Measurements from ENCODE around the gene SV2B. TPM values are rescaled to one million over a fixed set of nuclear protein-coding genes. Genes with fewer than 3 reads are reported as not detected.

SV2B gene
- total RNA-seq, 1 experiment from 2014 or later, result not detected

- Histone ChIP-seq H2AFZ (ENCODE audit: low read depth, low read length, poor library complexity, severe bottlenecking) (no peak overlapping the region), H3K27ac (ENCODE audit: low read depth, low read length) (no peak overlapping the region), H3K9me3 (ENCODE audit: control insufficient read depth in 1 of 2, insufficient read depth in 1 of 2, low read depth in 1 of 2, low read length in 2 of 2) (no peaks in the 10 kb centered on the region), H3K36me3 (ENCODE audit: control insufficient read depth in 1 of 2, insufficient read depth in 2 of 2, low read length in 2 of 2) (no peaks in the 10 kb centered on the region), H3K4me2 (ENCODE audit: low read length) (no peak overlapping the region), H3K27me3 (ENCODE audit: insufficient read depth, low read length) (peaks cover 23% of the 10 kb centered on the region), H3K9ac (ENCODE audit: low read length) (no peak overlapping the region), H3K4me3 (replicated peaks in 1 of 2; ENCODE audit: low read depth in 1 of 2, low read length in 2 of 2) (no peak overlapping the region), H3K4me1 (ENCODE audit: control insufficient read depth in 1 of 2, insufficient read depth in 2 of 2, low read length in 2 of 2) (no peaks in the 10 kb centered on the region), H4K20me1 (ENCODE audit: insufficient read depth) (no peaks in the 10 kb centered on the region), H3K9me2 (ENCODE audit: insufficient read depth) (no peaks in the 10 kb centered on the region), H3K79me2 (ENCODE audit: insufficient read depth, low read length) (no peaks in the 10 kb centered on the region)
- POLR2A ChIA-PET, result no interaction called here
- intact Hi-C loops (cut with micrococcal nuclease), result no loop called here
- no TSS peak for BruUV-seq (replicated peaks)
- DNase-seq (ENCODE audit: low read depth, low spot score) (no peak), ATAC-seq (no peak)
- no peak for TF ChIP-seq SRF (IDR thresholded peaks at IDR 0.05; ENCODE audit: low read depth)
- TF ChIP-seq EZH2phosphoT487 (IDR thresholded peaks at IDR 0.05; ENCODE audit: borderline replicate concordance), result no peak
- no peak for TF ChIP-seq POLR2AphosphoS5 (IDR thresholded peaks at IDR 0.05; ENCODE audit: low read depth, low read length)
- no peak for TF ChIP-seq ZFX (IDR thresholded peaks at IDR 0.05)
- TF ChIP-seq FOSL1 (IDR thresholded peaks at IDR 0.05; ENCODE audit: low read depth), result no peak
- no peak for TF ChIP-seq ZBTB33 (IDR thresholded peaks at IDR 0.05; ENCODE audit: extremely low read depth, insufficient replicate concordance, low read length)
- TF ChIP-seq, protein P1, sequence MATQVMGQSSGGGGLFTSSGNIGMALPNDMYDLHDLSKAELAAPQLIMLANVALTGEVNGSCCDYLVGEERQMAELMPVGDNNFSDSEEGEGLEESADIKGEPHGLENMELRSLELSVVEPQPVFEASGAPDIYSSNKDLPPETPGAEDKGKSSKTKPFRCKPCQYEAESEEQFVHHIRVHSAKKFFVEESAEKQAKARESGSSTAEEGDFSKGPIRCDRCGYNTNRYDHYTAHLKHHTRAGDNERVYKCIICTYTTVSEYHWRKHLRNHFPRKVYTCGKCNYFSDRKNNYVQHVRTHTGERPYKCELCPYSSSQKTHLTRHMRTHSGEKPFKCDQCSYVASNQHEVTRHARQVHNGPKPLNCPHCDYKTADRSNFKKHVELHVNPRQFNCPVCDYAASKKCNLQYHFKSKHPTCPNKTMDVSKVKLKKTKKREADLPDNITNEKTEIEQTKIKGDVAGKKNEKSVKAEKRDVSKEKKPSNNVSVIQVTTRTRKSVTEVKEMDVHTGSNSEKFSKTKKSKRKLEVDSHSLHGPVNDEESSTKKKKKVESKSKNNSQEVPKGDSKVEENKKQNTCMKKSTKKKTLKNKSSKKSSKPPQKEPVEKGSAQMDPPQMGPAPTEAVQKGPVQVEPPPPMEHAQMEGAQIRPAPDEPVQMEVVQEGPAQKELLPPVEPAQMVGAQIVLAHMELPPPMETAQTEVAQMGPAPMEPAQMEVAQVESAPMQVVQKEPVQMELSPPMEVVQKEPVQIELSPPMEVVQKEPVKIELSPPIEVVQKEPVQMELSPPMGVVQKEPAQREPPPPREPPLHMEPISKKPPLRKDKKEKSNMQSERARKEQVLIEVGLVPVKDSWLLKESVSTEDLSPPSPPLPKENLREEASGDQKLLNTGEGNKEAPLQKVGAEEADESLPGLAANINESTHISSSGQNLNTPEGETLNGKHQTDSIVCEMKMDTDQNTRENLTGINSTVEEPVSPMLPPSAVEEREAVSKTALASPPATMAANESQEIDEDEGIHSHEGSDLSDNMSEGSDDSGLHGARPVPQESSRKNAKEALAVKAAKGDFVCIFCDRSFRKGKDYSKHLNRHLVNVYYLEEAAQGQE (IDR thresholded peaks at IDR 0.05; ENCODE audit: low read depth), result no peak
- no peak for TF ChIP-seq CTCF (IDR thresholded peaks at IDR 0.05 in 2 of 3, conservative IDR thresholded peaks at IDR 0.05 in 1 of 3; ENCODE audit: borderline replicate concordance in 1 of 3, insufficient read depth in 1 of 3, low read depth in 2 of 3, low read length in 2 of 3)
- no peak for TF ChIP-seq POLR2A (IDR thresholded peaks at IDR 0.05; ENCODE audit: borderline replicate concordance, extremely low read depth, insufficient read depth, insufficient read length)
- no peak for TF ChIP-seq EGR1 (IDR thresholded peaks at IDR 0.05; ENCODE audit: low read depth)
- no peak for TF ChIP-seq MAX (IDR thresholded peaks at IDR 0.05)
- TF ChIP-seq RAD21 (IDR thresholded peaks at IDR 0.05; ENCODE audit: low read depth), result no peak
- no peak for TF ChIP-seq SIN3A (IDR thresholded peaks at IDR 0.05; ENCODE audit: low read depth)
- RAD21 ChIA-PET (ENCODE audit: low non-redundant PET in 1 of 2, low total read pairs in 2 of 2, uncharacterized antibody in 2 of 2, unreplicated experiment in 2 of 2), result no interaction called here
- CTCF ChIA-PET, result no interaction called here
Measured at GRCh38 chr15:91281947-91282346, 181.9 kb downstream of the SV2B start.
